CD4-positive, alpha-beta memory T cell (primary cell): ENCODE measurements around the gene LCK. TPM values are rescaled to one million over a fixed set of nuclear protein-coding genes. Genes with fewer than 3 reads are reported as not detected.

ENCODE experiments used
- CTCF ChIA-PET: fragments of 350-600 bp; sonication (Branson Sonifier 250); formaldehyde crosslinking; loops from one replicate; lab custom pipeline; 2021; ENCODE audit warnings: inconsistent platforms; ENCODE audit not compliant: partially characterized antibody; lab: Charles Lee
- POLR2A ChIA-PET: fragments of 350-600 bp; sonication (Branson Sonifier 250); formaldehyde crosslinking; loops from one replicate; lab custom pipeline; 2021; ENCODE audit not compliant: partially characterized antibody; lab: Charles Lee
- DNase-seq, 5 donors: peaks; one replicate each; pipeline versions ENCODE4 v3.0.0 to v3.0.0-alpha.2; 2020 to 2022; ENCODE audit warnings: mixed read lengths in 1 of 5
- H3K27ac ChIP-seq: one replicate; pipeline ENCODE4 v1.7.0; 2013; ENCODE audit warnings: low read depth, low read length
- H3K27me3 ChIP-seq: 2 replicates; pipeline ENCODE4 v1.7.0; 2013; ENCODE audit warnings: mild to moderate bottlenecking, low read length, moderate library complexity; ENCODE audit not compliant: insufficient read depth
- H3K36me3 ChIP-seq: 2 replicates; pipeline ENCODE4 v1.7.0; 2013; ENCODE audit warnings: mild to moderate bottlenecking, low read length, moderate library complexity; ENCODE audit not compliant: insufficient read depth
- H3K4me1 ChIP-seq: 2 replicates; pipeline ENCODE4 v1.7.0; 2013; ENCODE audit warnings: mild to moderate bottlenecking, low read length, moderate library complexity; ENCODE audit not compliant: insufficient read depth
- H3K4me3 ChIP-seq, 2 donors: one replicate each; pipeline ENCODE4 v1.7.0; 2013; ENCODE audit warnings: low read length in 2 of 2, mild to moderate bottlenecking in 1 of 2
- H3K9me3 ChIP-seq, 2 donors: one replicate each; pipeline ENCODE4 v1.7.0; 2013; ENCODE audit warnings: low read length in 2 of 2, control low read depth in 1 of 2; ENCODE audit not compliant: control insufficient read depth in 1 of 2
- H3K27ac Mint-ChIP-seq, 7 donors: one replicate each; pipeline ENCODE4 v1.8.0; 2020 to 2021; ENCODE audit warnings: mixed read lengths in 7 of 7, mild to moderate bottlenecking in 6 of 7, inconsistent platforms in 3 of 7, moderate library complexity in 3 of 7
- H3K27me3 Mint-ChIP-seq, 2 donors: one replicate each; pipeline ENCODE4 v1.8.0; 2020 to 2021; ENCODE audit warnings: mixed read lengths in 2 of 2
- H3K36me3 Mint-ChIP-seq, 2 donors: one replicate each; pipeline ENCODE4 v1.8.0; 2020 to 2021; ENCODE audit warnings: mixed read lengths in 2 of 2, inconsistent platforms in 1 of 2, mild to moderate bottlenecking in 1 of 2
- H3K4me1 Mint-ChIP-seq, 4 donors: one replicate each; pipeline ENCODE4 v1.8.0; 2020 to 2021; ENCODE audit warnings: mixed read lengths in 4 of 4, mild to moderate bottlenecking in 1 of 4
- H3K4me3 Mint-ChIP-seq, 8 donors: one replicate each; pipeline ENCODE4 v1.8.0; 2020 to 2021; ENCODE audit warnings: mixed read lengths in 8 of 8, mild to moderate bottlenecking in 7 of 8, moderate library complexity in 6 of 8, inconsistent platforms in 3 of 8
- H3K9me3 Mint-ChIP-seq, 8 donors: one replicate each; pipeline ENCODE4 v1.8.0; 2020 to 2021; ENCODE audit warnings: mixed read lengths in 8 of 8, mild to moderate bottlenecking in 5 of 8, inconsistent platforms in 3 of 8, moderate library complexity in 1 of 8
- intact Hi-C: fragments of 100-400 bp; cut with micrococcal nuclease; formaldehyde crosslinking; loops from one replicate; pipeline ENCODE4 v1.15.1; 2023
- polyA plus RNA-seq, 2 donors: library from polyadenylated mRNA; unstranded; fragments of 300-500 nt; fragmentation: Illumina TruSeq; gene quantifications; one replicate each; pipeline ENCODE4 v1.2.3, GENCODE V29; 2021
- total RNA-seq, 2 experiments: library from RNA; stranded (reverse); gene quantifications; one replicate each; pipeline ENCODE4 v1.2.3, GENCODE V29; 2021

The LCK gene
- total and polyA plus RNA-seq, 4 experiments from 2014 or later: 431 to 1,233 (median 608) TPM

DNA sequence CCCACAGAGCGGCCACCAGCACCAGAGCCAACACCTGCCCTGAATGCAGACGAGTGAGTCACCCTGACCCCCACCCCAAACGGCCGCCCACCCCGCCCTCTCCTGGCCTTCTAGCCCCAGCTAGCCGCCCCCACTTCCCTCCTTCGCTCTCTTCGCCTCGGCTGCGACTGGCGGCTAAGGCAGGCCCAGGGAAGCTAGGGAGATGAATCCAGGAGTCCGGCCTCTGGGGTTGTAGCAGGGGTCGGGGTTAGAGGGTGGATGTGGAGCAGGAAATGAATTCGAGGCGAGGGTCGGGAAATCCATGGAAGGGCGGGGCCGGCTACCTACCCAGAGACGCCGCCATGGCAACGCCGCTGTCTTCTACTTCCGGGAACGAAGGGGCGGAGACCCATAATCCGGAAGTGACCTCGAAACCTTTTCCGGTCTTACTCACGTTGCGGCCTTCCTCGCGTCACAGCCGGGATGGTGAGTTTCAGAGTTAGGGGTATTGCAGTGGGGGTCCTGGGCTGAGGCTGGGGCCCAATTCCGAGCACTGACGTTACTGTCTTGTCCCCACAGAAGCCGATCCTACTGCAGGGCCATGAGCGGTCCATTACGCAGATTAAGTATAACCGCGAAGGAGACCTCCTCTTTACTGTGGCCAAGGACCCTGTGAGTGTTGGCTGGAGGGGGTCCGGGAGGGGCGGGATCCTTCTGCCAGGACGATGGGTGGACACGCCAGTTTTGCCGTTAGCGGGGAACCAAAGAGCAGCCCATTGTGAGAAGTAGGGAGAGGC lies 28.9 kb upstream of the LCK start, which contains the start of the genes EIF3I and TMEM234:
Gene EIF3I, plus strand, starts transcription at position 428 of the 776 bp plus-strand sequence. Its CDS starts 35 bp downstream, at position 463.
Gene TMEM234, minus strand, starts transcription at position 374 of the 776 bp plus-strand sequence. Its CDS starts 31 bp downstream, at position 343.
- peak within 1 kb of the TSS; percentile 96 to 97 for H3K4me3 ChIP-seq
- peaks cover 30% of the 10 kb centered on the region for H3K4me1 ChIP-seq
- Mint-ChIP-seq H3K27me3 (no peaks in the 10 kb centered on the region), H3K9me3 (peaks cover 0 to 3% (median 0%) of the 10 kb centered on the region in 8 donors), H3K4me3 (peak within 1 kb of the TSS; percentile 95 to 99 (median 97)), H3K4me1 (peaks cover 23 to 59% (median 38%) of the 10 kb centered on the region in 4 donors), H3K36me3 (peaks cover 12 to 41% of the 10 kb centered on the region in 2 donors), H3K27ac (peak within 1 kb of the TSS; percentile 99 to 100 (median 99))
- CTCF ChIA-PET: no interaction called here
- H3K36me3 ChIP-seq: peaks cover 18% of the 10 kb centered on the region
- H3K27me3 ChIP-seq: no peaks in the 10 kb centered on the region
- H3K27ac ChIP-seq: peak within 1 kb of the TSS; percentile 99
- intact Hi-C loops: loop anchor here (1.0 to 2.0 kb wide), 3 partner anchors 17 to 69 kb away; partner anchors contain the start of genes IQCC and LCK
- peak; percentile 89 to 96 (median 91) for DNase-seq
- POLR2A ChIA-PET: interaction anchor here (1.0 to 4.1 kb wide), 7 partner anchors 18 to 119 kb away, joined by 3 to 24 read pairs (median 4); partner anchors contain the start of genes HDAC1 and MARCKSL1
- no peaks in the 10 kb centered on the region for H3K9me3 ChIP-seq

DNA sequence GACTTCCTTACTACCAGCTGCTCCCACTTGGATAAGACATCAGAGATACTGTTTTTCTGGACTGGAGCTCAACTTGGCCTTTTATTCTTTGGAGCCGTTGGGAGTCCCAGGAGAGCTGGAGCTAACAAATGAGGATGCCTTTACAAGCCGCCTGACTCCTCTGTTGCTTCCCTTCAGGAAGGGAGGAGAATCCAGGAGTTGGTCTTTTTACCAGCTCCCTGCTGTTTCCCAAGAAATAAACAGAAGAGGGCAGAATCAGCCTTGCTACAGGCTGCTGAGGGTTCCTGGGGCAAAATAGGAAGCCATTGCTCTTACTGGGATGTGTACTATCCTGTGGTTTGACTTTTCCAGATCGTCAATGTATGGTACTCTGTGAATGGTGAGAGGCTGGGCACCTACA lies 27.4 kb upstream of the LCK start:
- Histone ChIP-seq H3K27me3 (no peaks in the 10 kb centered on the region), H3K4me3 (no peak overlapping the region), H3K9me3 (no peaks in the 10 kb centered on the region), H3K4me1 (peaks cover 30% of the 10 kb centered on the region), H3K27ac (peak overlapping the region; percentile 99), H3K36me3 (peaks cover 33% of the 10 kb centered on the region)
- CTCF ChIA-PET: interaction anchor here (0.8 to 2.4 kb wide), 6 partner anchors 8 to 148 kb away, joined by 3 to 23 read pairs (median 5); no protein-coding TSS in a partner anchor
- peak overlapping the region; percentile 75 to 99 (median 97) for H3K4me3 Mint-ChIP-seq
- peaks cover 27 to 63% (median 37%) of the 10 kb centered on the region in 4 donors for H3K4me1 Mint-ChIP-seq
- intact Hi-C loops: loop anchor here (2.0 kb wide), 2 partner anchors 27 to 67 kb away; partner anchors contain the start of gene LCK
- DNase-seq: no peak
- POLR2A ChIA-PET: interaction anchor here (0.7 to 4.1 kb wide), 11 partner anchors 16 to 170 kb away, joined by 3 to 24 read pairs (median 4); partner anchors contain the start of genes BSDC1, HDAC1, LCK and MARCKSL1
- H3K36me3 Mint-ChIP-seq: peaks cover 27 to 54% of the 10 kb centered on the region in 2 donors
- peaks cover 0 to 3% (median 0%) of the 10 kb centered on the region in 8 donors for H3K9me3 Mint-ChIP-seq
- no peaks in the 10 kb centered on the region for H3K27me3 Mint-ChIP-seq
- peak overlapping the region; percentile 86 to 100 (median 99) for H3K27ac Mint-ChIP-seq

DNA sequence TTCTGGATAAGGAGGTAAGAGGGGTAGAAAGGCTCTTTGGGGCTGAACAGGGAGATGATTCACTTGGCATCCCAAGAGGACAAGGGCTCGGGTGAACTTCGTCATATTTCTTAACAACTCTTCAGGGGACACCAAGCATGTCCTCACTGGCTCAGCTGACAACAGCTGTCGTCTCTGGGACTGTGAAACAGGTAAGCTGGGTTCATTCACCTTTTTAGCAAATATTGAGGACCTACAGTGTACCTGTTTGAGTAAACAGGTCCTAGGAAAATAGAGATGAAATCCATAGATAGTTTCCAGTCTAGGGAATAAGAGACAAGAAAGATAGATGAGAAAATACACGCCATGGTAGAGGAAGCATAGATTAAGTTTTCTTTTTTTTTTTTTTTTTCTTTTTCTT lies 26.8 kb upstream of the LCK start:
- H3K4me3 ChIP-seq: no peak overlapping the region
- no peaks in the 10 kb centered on the region for H3K27me3 ChIP-seq
- Mint-ChIP-seq H3K4me3 (peak overlapping the region; percentile 66 to 97 (median 73)), H3K36me3 (peaks cover 31 to 58% of the 10 kb centered on the region in 2 donors), H3K27ac (peak overlapping the region; percentile 86 to 100 (median 99)), H3K4me1 (peaks cover 27 to 61% (median 37%) of the 10 kb centered on the region in 4 donors), H3K9me3 (peaks cover 0 to 3% (median 0%) of the 10 kb centered on the region in 8 donors), H3K27me3 (no peaks in the 10 kb centered on the region)
- CTCF ChIA-PET: interaction anchor here (1.5 to 2.4 kb wide), 4 partner anchors 9 to 25 kb away, joined by 4 to 23 read pairs (median 6); no protein-coding TSS in a partner anchor
- intact Hi-C loops: no loop called here
- no peak for DNase-seq
- peaks cover 37% of the 10 kb centered on the region for H3K36me3 ChIP-seq
- peak overlapping the region; percentile 99 for H3K27ac ChIP-seq
- H3K4me1 ChIP-seq: peaks cover 30% of the 10 kb centered on the region
- POLR2A ChIA-PET: interaction anchor here (0.8 to 4.1 kb wide), 6 partner anchors 16 to 44 kb away, joined by 3 to 24 read pairs (median 4); partner anchors contain the start of gene LCK
- no peaks in the 10 kb centered on the region for H3K9me3 ChIP-seq

DNA sequence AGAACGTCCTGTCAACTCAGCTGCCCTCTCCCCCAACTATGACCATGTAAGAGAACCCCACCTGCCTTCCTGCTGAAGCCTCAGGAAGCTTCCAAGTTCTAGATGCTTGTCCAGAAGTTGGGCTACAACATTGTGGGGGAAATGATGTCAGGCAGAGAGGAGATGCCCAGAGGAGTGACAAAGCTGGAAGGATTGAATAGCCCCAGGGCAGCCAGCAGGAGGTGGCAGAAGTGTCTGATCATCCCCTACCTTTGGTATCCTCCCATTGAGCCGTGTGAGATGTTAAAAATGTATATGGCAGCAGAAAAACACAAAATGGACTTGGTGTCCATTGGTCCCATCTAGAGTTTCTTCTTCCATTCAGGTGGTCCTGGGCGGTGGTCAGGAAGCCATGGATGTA lies 22.3 kb upstream of the LCK start:
- no peak for DNase-seq
- Mint-ChIP-seq H3K27ac (peak overlapping the region in 1 of 7 donors; percentile 6), H3K4me3 (no peak overlapping the region), H3K4me1 (peaks cover 7 to 16% (median 12%) of the 10 kb centered on the region in 4 donors), H3K27me3 (no peaks in the 10 kb centered on the region), H3K9me3 (peaks cover 0 to 3% (median 0%) of the 10 kb centered on the region in 8 donors), H3K36me3 (peaks cover 31 to 44% of the 10 kb centered on the region in 2 donors)
- Histone ChIP-seq H3K9me3 (no peaks in the 10 kb centered on the region), H3K36me3 (peaks cover 56% of the 10 kb centered on the region), H3K27ac (no peak overlapping the region), H3K4me3 (no peak overlapping the region), H3K27me3 (no peaks in the 10 kb centered on the region), H3K4me1 (peaks cover 6% of the 10 kb centered on the region)
- ChIA-PET CTCF (interaction anchor here (0.6 to 2.9 kb wide), 4 partner anchors 12 to 33 kb away, joined by 3 to 9 read pairs (median 4); no protein-coding TSS in a partner anchor), POLR2A (interaction anchor here (1.2 to 5.7 kb wide), 4 partner anchors 12 to 107 kb away, joined by 3 to 22 read pairs (median 4); partner anchors contain the start of genes LCK and MARCKSL1)
- intact Hi-C loops: no loop called here

DNA sequence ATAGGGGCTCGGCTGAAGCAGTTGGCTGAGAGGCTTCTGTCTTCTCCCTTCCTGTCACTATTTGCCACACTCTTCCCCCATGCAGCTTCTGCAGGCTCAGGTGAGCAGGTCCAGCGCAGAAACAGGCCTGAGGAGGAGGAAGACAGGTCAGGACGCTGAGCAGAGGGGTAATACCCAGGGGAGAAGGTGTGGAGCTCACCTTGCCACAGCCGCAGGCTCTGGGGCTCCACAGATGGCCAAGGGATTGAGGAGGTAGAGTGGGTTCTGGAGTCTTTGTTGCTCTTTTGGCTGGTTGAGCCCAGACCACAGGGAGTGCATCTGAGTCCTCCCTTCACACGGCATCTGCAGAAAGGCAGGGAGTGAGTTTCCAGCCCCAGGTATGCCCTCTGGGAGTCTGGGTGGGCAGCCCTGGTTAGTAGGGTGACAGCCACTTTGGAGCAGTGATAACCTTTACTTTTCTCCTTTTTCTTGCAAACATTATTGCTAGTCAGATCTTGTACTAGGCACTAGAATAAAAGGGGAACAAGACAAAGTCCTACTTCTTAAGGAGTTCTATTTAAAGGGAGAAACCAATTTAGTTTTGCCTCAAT lies 19.1 kb upstream of the LCK start:
- ChIA-PET POLR2A (interaction anchor here (1.4 to 2.0 kb wide), 2 partner anchors 16 to 18 kb away, joined by 3 to 5 read pairs; partner anchors contain the start of gene LCK), CTCF (interaction anchor here (0.9 to 2.9 kb wide), 4 partner anchors 9 to 123 kb away, joined by 4 to 16 read pairs (median 7); no protein-coding TSS in a partner anchor)
- H3K27me3 Mint-ChIP-seq: no peaks in the 10 kb centered on the region
- no peaks in the 10 kb centered on the region for H3K9me3 ChIP-seq
- H3K9me3 Mint-ChIP-seq: no peaks in the 10 kb centered on the region
- H3K4me3 ChIP-seq: no peak overlapping the region
- no peak overlapping the region for H3K27ac ChIP-seq
- peaks cover 0 to 5% (median 4%) of the 10 kb centered on the region in 4 donors for H3K4me1 Mint-ChIP-seq
- intact Hi-C loops: no loop called here
- H3K4me3 Mint-ChIP-seq: peak overlapping the region in 1 of 8 donors; percentile 48
- no peaks in the 10 kb centered on the region for H3K27me3 ChIP-seq
- H3K36me3 ChIP-seq: peaks cover 41% of the 10 kb centered on the region
- no peaks in the 10 kb centered on the region for H3K4me1 ChIP-seq
- H3K27ac Mint-ChIP-seq: peak overlapping the region in 1 of 7 donors; percentile 35
- DNase-seq: no peak
- H3K36me3 Mint-ChIP-seq: peaks cover 19 to 30% of the 10 kb centered on the region in 2 donors

DNA sequence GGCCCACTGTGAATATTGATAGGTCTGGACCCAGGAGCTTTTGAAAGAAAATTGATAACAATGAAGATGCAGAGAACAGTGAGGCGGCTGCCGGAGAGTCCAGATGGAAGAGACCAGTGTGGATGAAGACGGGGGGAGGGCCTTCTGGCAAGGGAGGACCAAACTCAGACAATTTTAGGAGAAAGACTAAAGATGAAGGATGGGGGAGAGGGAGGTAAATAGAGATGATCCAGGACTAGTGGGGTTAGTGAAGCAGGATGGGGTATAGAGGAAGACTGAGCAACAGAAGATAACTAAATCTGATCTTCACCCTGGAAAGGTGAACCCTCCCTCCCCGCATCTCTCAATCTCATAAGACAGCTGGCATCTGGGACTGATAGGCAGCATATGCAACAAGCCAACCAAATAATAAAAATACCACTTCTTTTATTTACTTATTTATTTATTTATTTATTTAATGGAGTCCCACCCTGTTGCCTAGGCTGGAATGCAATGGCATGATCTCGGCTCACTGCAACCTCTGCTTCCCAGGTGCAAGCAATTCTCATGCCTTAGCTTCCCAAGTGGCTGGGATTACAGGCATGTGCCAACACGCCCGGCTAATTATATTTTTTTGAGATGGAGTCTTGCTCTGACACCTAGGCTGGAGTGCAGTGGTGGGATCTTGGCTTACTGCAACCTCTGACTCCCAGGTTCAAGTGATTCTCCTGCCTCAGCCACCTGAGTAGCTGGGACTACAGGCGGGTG lies 18.3 kb upstream of the LCK start:
- no peaks in the 10 kb centered on the region for H3K9me3 ChIP-seq
- H3K4me3 ChIP-seq: no peak overlapping the region
- no peak overlapping the region for H3K27ac ChIP-seq
- Mint-ChIP-seq H3K27ac (peak overlapping the region in 3 of 7 donors; percentile 9 to 79 (median 72)), H3K4me3 (no peak overlapping the region), H3K27me3 (no peaks in the 10 kb centered on the region), H3K36me3 (peaks cover 14 to 24% of the 10 kb centered on the region in 2 donors), H3K4me1 (peaks cover 0 to 3% (median 2%) of the 10 kb centered on the region in 4 donors), H3K9me3 (no peaks in the 10 kb centered on the region)
- peaks cover 35% of the 10 kb centered on the region for H3K36me3 ChIP-seq
- ChIA-PET CTCF (interaction anchor here (2.7 to 2.9 kb wide), 2 partner anchors 16 to 17 kb away, joined by 10 to 16 read pairs; no protein-coding TSS in a partner anchor), POLR2A (interaction anchor here (1.4 to 2.0 kb wide), 2 partner anchors 17 to 18 kb away, joined by 3 to 5 read pairs; partner anchors contain the start of gene LCK)
- intact Hi-C loops: no loop called here
- H3K4me1 ChIP-seq: no peaks in the 10 kb centered on the region
- DNase-seq: no peak
- no peaks in the 10 kb centered on the region for H3K27me3 ChIP-seq
